CD4-positive, alpha-beta T cell treated with Interleukin-15 for 1 hour (primary cell): ENCODE data around the gene ZFP62.

Source experiments
- DNase-seq: peaks from one replicate; pipeline ENCODE4 v3.0.0-alpha.2; 2020

Gene ZFP62

DNA sequence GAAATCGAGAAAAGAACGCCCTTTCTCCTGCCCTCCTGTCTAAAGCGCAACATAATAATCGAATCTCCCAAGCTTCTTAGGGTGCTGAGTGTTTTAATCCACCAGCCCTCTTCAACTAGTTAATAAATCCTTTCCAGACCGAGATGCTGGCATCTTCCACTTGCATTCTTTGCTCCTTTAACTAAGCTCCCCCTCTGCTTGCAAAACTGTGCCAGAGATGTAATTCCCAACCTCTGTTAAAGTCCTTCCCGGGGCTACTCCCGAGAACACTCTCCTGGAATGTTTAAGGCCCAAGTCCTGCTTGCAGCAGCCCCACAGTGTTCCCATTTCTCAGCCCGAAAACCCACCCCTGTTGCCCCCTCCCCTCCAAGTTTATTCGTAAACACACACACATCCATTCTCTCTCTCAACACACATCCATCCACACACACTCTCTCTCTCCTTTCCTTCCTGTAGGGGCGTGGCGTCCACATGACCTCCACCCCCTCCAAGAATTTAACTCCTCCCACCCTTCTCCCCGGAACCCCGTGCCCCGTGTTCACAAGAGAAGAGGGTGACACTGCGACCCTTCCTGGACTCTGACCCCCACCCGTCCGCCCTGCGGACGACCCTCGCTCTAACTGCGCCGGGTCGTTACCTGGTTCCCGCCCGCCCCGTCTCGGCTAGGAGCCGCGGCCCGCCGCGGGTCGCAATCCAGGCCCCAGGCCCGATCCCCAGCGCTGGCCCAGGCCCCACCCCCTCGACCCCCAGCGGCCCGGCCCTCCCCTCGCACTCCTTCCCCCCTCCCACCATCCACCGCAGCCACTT lies 51.5 kb downstream of the ZFP62 start:
- peak; percentile 92 for DNase-seq

DNA sequence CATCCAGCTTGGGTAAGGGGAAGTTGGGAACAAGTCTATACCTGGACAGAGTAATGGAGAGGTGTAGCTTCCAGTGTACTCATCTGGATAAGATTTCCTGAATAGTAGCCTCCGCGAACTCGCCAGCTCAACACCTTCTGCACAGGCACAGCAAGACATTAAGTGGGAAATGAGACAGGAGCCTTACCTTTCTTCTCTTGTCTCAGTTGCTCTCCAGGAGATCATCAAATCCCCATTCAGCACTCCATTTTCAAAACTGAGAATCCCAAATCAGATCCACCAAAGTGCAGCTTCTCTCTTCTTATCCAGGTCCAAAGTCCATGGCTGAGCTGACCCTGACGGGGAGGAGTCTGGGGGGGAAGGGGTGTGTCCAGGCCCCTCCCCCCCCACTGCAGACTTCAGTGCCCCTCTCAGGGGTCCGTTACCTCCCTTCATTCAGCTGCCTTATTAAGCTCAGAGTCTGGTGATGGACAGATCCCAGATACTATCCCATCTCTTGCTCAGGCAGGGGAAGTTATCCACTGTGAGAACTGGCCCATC lies 52.5 kb downstream of the ZFP62 start:
- DNase-seq, result no peak

DNA sequence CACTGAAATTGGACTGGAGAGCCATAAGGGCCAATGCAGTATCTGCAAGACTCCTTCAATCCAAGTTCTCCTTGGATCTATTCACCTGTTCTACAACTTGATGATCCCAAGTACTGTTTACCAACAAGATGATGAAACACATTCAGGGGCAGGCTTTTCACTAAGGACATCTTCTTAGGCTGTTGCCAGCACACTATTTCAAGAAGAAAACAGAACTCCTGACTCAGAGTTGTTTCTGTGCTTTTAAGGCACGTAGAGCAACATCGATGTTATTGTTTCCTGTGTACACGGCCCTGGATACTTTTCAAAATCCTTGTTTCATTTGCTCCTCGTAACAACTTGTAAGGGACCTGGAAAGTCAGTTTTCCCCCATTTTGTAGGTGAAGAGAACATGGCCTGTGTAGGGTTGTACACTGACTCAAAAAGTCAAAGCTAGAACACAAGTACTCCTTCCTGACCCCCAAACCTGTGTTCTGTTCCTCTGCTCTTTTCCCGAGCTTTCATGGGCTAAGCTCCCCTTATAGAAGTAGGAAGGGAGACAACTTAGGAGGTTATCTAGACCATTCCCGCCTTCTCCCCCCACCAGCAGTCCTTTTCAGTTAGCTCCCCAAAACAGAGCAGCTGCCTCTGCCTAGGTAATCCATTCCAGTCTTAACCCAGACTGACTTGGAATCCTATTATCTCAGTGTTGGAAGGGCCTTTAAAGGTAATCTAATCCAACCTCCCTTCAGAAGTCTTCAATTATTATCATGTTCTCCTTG lies 53.2 kb downstream of the ZFP62 start:
- no peak for DNase-seq

DNA sequence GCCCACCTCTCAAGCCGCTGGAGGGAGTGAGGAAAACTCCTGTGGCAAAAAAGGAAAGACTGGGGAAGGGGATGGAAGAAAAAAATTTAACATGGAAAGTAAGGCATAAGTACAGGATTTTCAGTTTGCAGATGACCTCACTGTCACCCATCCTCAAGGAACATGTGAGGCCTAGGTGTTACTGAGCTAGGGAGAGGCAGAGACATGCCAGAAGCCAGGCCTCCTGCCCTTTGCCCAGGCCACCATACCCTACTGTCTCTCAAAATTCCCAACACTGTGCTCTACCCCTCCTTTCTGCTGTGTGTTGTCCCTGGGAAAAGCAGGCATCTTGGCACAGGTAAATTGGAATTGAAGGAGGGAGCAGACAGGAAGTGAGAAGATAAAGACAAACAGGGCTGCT lies 54.0 kb downstream of the ZFP62 start:
- DNase-seq, result no peak

DNA sequence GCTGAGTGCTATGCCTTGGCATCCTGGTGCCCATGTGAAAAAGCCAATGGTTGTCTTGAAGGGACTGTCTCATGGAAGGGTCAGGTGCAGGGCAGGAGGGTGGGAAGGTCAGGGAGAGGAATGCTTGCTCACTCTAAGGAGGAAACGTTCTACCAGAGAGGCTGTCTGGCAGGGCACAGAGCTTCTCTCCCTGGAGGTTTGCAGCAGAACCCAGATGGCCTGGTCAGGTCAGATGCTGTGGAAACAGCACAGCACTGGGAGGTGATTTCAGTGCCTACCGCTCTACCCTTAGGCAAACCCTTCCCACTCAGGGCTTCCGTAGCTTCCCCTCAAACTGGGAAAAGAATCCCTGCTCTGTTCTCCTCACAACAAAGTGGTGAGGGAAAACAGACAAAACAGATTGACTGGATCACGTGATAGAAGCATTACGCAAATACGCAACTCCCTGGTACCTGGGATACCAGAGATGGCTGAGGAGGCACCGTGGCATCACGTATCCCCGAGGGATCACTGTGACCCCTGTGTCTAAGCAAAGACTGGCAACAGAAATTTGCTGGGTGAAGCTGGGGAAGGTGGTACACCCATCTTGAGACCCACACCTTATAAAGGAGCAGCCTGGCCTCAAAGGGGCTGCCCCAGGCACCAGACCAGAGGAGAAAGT lies 54.6 kb downstream of the ZFP62 start:
- DNase-seq, result no peak

DNA sequence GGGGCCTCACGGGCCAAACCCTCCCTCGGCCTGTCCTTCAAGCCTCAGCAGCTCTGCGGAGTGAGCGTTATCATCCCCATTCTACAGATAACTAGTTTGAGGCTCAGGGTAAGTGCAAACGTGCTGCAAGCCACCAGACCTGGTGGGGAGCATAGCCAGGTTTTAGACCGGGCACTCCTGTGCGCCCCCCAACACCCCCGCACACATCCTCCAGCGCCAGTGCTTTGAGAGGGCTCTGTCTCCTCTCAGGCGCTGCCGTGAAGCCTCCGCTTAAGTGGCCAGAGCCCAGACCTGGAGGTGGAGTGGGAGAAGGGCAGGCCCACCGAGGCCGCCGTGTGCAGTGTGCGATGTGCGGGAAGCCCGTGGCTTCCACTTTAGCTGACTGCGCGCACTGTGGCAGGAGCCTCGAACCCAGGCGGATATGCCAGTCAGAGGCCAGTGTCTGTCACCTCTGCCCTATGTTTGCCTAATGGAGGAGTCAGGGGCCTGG lies 56.9 kb downstream of the ZFP62 start:
- peak; percentile 32 for DNase-seq

DNA sequence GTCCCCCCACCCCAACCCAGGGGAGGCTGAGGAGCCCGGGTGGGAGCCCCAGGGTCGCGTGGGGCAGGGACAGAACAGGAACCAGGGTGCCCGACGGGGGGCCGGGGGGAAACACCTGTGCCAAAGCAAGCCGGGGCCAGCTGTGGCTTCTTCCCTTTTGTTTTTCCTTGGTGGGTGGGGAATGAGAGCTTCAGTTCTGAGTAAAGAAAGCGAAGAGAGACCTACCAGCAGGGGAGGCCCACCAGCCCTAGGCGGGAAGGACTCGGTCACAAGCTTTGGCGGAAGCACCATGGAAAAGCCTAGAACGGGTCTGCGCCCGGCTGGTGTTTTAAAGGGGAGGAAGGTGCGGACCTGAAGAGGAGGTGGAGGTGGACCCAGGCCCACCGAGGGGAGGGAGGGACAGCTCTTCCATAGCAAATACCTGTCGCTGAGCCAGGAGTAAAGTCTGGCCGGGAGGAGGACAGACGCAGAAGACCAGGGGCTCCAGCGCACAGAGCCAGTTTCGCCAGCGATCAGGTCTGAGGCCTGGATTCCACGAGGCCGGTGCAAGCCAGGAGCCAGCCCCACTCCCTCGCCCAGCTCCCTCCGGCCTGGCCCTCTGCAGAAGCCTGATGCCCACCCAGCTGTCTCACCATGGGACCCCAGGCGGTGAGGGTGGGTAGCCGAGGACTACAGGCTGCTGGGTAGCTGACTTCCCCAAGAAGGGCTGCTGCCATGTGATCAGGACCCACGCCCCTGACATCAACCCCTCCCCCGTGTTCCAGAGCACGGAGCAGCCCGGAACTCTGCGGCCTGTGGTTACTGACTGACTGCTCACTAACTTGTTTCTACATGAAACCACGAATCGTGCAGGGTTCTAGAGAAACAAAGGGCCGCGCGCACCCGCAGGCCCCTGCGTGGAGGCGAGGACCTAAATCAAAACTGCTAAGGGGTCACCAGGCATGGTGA lies 57.6 kb downstream of the ZFP62 start:
- DNase-seq, result peak; percentile 90

DNA sequence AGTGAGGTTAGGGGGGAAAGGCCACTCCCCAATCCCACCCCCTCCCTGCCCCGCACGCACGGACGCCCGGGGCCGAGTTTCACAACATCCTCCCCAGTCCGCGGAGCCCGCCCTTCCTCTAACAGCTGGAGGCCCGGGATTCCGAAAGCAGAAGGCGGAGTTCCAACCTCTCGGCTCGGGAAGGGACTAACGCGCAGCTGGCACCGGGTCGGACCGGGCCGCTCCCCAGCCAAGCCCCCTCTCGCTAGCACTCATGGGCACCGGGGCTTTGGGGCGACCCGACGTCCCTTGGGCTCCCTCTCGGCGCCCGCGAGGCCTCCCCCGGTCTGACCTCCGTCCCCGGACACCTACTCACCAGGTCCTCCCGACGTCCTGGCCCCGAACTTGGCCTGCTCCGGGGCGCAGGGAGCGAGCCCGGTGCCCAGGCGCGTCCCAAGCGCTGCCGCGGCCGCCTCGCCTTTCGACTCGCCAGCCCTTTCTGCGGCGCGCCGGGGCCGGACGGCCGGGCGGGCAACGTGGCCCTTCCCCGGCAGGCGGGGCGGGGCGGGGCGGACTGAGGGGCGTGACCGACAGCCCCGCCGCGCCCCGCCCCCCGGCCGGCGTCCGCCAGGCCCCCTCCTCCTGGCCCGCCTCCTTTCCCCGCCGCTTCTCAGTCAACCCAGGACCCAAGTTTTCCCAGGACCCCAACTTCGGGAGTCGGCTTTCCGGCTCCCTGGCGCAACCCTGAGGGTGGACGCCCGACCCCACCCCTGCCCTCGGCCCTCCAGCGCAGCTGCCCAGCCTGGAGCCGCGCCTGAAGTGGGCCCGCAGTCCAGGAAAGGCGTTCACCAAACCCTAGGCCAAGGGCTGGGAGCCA lies 58.5 kb downstream of the ZFP62 start, which contains the start of gene MGAT1:
TSS of gene MGAT1 (minus strand) at position 482 of the 856 bp plus-strand sequence. CDS start 9,835 bp downstream, outside the sequence.
- DNase-seq, result peak; percentile 65

DNA sequence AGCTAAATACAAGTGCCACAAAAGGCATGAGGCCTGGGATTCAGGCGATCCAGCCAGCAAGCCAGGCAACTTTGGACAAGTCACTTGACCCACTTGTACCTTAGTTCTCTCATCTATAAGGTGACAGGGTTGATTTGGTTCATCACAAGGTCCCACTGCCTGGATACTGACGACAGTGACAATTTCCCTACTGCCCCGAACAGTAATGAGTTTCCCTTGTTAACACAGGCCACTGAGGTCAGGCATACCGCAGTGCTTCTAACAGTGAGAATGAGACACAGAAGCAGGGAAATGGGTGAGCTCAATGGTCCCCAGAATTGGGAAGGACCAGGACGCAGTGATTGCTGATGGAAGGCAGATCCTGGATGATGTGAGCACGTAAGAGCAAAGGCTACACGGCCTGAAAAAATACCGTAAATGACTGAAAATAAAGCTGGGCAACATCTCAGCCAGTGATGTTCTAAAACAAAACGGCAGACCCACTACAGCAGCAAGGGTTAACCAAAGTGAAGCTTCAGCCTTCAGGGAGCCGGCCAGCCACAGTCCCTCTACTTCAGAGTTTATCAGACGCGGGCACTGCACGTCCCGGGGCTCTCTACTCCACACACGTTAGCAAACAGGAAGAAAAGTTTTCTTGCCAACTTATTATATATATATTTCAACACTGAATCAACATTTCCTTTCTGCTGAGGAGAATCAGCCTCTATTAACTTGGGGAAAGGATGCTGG lies 59.3 kb downstream of the ZFP62 start:
- no peak for DNase-seq

DNA sequence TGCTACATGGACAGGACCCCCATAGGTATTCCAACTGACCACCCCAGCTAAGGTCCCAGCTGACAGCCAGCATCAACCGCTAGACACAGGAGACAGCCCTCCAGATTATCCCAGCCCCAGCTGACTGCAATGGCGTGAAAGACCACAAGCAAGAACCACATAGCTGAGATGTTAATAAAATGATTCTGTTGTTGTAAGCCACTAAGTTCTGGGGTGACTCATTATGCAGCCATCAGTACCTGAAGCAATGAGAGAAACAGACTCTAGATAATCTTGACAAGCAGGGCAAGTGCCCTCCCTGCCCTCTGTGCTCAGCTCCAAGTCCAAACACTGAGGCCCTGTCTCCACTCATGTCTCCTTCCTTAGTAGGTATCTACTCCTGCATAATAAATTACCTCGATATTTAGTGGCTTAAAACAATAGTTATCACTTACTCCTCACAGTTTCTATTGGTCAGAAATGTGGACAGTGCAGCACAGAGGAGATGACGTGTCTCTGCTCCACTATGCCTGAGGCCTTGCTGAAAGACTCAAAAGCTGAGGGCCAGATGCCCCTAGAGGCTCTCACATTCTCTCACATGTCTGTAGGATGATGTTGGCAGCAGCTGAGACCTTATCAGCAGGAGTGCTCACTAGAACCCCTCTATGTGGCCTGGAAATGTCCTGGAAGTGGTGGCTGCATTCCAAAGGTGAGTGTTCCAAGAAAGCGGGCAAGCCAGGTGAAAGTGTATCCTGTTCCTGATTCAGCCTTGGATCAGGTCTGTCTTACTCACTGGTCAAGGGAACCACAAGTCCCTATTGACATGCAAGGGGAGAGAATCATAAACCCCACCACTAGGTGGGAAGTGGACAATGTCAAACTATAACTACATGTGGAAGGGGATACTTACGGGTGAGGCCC lies 60.9 kb downstream of the ZFP62 start:
- no peak for DNase-seq

DNA sequence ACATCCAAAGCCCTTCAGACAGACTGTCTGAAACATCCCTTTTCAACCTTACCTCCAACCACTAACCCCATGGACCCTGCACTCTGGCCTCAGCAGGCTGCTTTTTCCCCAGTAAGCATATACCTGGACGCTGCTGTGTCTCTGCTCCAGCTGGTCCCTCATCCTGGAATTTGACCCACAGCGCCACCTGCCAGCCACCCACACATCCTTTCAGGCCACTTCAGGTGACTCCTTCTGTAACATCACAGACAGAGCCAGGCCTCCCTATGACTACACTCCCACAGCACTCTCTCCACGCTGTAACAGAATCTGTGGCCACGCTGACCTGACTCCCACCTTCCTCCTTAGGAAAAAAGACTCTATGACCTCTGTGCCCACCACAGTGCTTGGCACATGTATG lies 61.9 kb downstream of the ZFP62 start:
- no peak for DNase-seq

DNA sequence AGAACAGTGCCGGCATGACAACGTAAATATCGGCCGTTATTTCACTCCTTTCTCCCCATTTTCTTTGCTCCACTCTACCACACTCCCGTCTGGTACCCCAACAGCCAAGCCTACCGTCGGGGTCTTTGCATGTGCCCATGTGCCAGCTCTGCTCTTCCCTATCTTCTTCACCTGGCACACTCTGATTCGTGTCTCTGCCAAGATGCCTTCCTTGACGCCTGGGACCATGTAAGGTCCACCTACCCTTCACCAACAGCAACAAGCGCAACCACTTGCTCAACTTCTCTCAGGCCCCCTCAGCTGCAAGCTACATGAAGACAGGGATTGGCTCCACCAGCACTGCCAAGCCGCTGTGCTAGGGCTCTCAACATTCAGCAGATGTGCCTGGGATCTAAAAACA lies 62.9 kb downstream of the ZFP62 start:
- DNase-seq, result no peak
